DND-41 (cell line): ENCODE measurements around the gene TSPYL1.
"Not testable (repeated sequence)": the region's sequence is repeated elsewhere in the genome, so short reads cannot be mapped to it uniquely, and the experiment has no call there.

Experiments
- ATAC-seq: fragments of 200-7000 bp; cut with Tn5 transposase; 3 replicates; pipeline ENCODE4 v1.9.1; 2021; ENCODE audit warnings: low read depth; ENCODE audit not compliant: insufficient read depth
- DNase-seq: peaks from one replicate; pipeline ENCODE4 v3.0.0-alpha.2; 2020
- H2AFZ ChIP-seq: 2 replicates; pipeline ENCODE4 v1.6.0; 2012; ENCODE audit warnings: low read depth, low read length
- H3K27ac ChIP-seq: 2 replicates; pipeline ENCODE4 v1.5.1; 2012; ENCODE audit warnings: low read length, inconsistent platforms
- H3K27me3 ChIP-seq: fragments of 200-600 bp; sonication (generic); 2 replicates; pipeline ENCODE4 v1.6.0; 2012; ENCODE audit warnings: low read length, mild to moderate bottlenecking, inconsistent platforms; ENCODE audit not compliant: insufficient read depth, poor library complexity
- H3K36me3 ChIP-seq: 2 replicates; pipeline ENCODE4 v1.5.1; 2012; ENCODE audit warnings: low read length, inconsistent platforms; ENCODE audit not compliant: insufficient read depth
- H3K4me1 ChIP-seq: 2 replicates; pipeline ENCODE4 v1.5.1; 2012; ENCODE audit warnings: mild to moderate bottlenecking, low read length; ENCODE audit not compliant: insufficient read depth
- H3K4me2 ChIP-seq: 2 replicates; pipeline ENCODE4 v1.6.0; 2012; ENCODE audit warnings: mild to moderate bottlenecking, moderate library complexity, low read length, inconsistent platforms; ENCODE audit not compliant: insufficient read depth
- H3K4me3 ChIP-seq, 2 experiments: fragments of 200-600 bp in 1 of 2; shearing (Covaris generic) in 1 of 2; 2 replicates each; pipeline ENCODE4 v1.5.1; 2012 to 2016; ENCODE audit warnings: inconsistent platforms in 2 of 2, low read length in 2 of 2, mild to moderate bottlenecking in 2 of 2, low read depth in 1 of 2, moderate library complexity in 1 of 2
- H3K79me2 ChIP-seq: 2 replicates; pipeline ENCODE4 v1.6.0; 2012; ENCODE audit warnings: low read length, inconsistent platforms; ENCODE audit not compliant: insufficient read depth
- H3K9ac ChIP-seq: 2 replicates; pipeline ENCODE4 v1.6.0; 2012; ENCODE audit warnings: low read depth, mild to moderate bottlenecking, inconsistent platforms, low read length, moderate library complexity
- H3K9me3 ChIP-seq: 2 replicates; pipeline ENCODE4 v1.5.1; 2012; ENCODE audit warnings: low read length, moderate library complexity, mild to moderate bottlenecking, inconsistent platforms; ENCODE audit not compliant: insufficient read depth, severe bottlenecking
- H4K20me1 ChIP-seq: 2 replicates; pipeline ENCODE4 v1.6.0; 2012; ENCODE audit warnings: low read length; ENCODE audit not compliant: insufficient read depth
- EZH2 ChIP-seq: IDR thresholded peaks from 3 replicates; pipeline ENCODE4 v1.6.1; 2012; ENCODE audit warnings: borderline replicate concordance, low read depth, mild to moderate bottlenecking, moderate library complexity, low read length, inconsistent platforms; ENCODE audit not compliant: severe bottlenecking
- TF ChIP-seq, protein P1 (sequence below): IDR thresholded peaks from 2 replicates; pipeline ENCODE4 v1.5.1; 2012; ENCODE audit warnings: borderline replicate concordance, low read length, moderate library complexity, mild to moderate bottlenecking; ENCODE audit not compliant: poor library complexity, severe bottlenecking; ENCODE audit errors: extremely low read depth

TSPYL1 gene

DNA sequence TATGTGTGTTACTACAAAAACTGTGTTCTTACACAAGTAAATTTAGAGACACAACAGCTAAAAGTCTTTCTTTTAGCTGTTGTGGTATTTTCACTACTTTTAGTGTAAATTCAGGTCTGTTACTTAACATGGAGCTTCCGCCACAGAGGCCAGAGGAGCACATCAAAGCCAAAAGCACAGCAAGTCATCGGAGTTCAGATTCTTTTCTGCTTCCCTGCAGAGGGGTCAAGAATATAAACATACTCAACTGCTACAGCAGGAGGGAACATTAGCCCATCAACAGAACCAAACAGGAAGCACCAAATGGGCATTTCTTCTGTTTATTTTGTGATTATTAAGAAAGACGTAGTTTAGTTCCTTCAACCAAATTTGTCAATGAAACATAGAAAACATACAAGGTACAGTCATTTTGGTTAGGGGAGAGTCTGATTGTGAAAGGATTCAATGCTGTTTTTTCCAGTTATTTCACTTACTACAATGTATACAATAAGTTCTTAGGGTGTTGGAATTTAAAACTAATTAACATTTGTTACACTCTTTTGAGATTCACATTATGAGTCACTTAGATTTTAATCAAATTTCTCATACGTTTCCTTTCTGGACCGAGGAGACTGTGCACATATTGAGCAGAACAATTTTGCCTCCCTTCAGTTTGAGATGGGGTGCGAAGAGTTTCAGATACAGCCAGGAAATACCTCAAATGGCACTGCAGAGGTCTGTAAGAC lies 48.2 kb upstream of the TSPYL1 start:
- Histone ChIP-seq H3K27me3 (no peaks in the 10 kb centered on the region), H2AFZ (no peak overlapping the region), H3K9ac (no peak overlapping the region), H3K36me3 (no peaks in the 10 kb centered on the region), H3K4me1 (no peaks in the 10 kb centered on the region), H3K4me3 (no peak overlapping the region), H3K27ac (no peak overlapping the region), H4K20me1 (no peaks in the 10 kb centered on the region), H3K4me2 (no peak overlapping the region), H3K79me2 (no peaks in the 10 kb centered on the region), H3K9me3 (no peaks in the 10 kb centered on the region)
- TF ChIP-seq EZH2: no peak
- TF ChIP-seq, protein P1, sequence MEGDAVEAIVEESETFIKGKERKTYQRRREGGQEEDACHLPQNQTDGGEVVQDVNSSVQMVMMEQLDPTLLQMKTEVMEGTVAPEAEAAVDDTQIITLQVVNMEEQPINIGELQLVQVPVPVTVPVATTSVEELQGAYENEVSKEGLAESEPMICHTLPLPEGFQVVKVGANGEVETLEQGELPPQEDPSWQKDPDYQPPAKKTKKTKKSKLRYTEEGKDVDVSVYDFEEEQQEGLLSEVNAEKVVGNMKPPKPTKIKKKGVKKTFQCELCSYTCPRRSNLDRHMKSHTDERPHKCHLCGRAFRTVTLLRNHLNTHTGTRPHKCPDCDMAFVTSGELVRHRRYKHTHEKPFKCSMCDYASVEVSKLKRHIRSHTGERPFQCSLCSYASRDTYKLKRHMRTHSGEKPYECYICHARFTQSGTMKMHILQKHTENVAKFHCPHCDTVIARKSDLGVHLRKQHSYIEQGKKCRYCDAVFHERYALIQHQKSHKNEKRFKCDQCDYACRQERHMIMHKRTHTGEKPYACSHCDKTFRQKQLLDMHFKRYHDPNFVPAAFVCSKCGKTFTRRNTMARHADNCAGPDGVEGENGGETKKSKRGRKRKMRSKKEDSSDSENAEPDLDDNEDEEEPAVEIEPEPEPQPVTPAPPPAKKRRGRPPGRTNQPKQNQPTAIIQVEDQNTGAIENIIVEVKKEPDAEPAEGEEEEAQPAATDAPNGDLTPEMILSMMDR: no peak
- no peak for ATAC-seq
- DNase-seq: no peak

DNA sequence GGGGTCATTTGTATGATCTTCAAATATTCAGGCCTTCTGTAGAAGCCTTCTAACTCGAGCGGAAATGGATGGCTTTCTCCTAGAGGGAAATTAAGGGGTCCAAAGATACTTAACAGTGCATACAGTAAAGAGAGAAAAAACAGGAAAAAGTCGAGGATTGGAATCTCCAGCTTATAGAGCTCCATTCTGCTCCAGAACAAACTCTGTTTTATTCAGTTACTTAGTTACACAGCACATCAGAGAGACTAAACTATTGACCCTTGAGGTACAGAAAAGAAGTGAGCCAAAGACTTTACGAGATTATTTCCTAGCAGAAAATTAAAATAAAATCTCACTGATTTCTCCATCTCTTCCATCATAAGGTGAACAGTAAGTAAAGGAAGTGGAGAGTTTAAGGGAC lies 47.3 kb upstream of the TSPYL1 start:
- no peaks in the 10 kb centered on the region for H3K79me2 ChIP-seq
- H2AFZ ChIP-seq: no peak overlapping the region
- H3K36me3 ChIP-seq: no peaks in the 10 kb centered on the region
- no peaks in the 10 kb centered on the region for H4K20me1 ChIP-seq
- H3K4me3 ChIP-seq: no peak overlapping the region
- H3K9me3 ChIP-seq: no peaks in the 10 kb centered on the region
- no peaks in the 10 kb centered on the region for H3K27me3 ChIP-seq
- no peak overlapping the region for H3K4me2 ChIP-seq
- no peak for DNase-seq
- ATAC-seq: no peak
- no peak overlapping the region for H3K9ac ChIP-seq
- no peak for TF ChIP-seq EZH2
- TF ChIP-seq, protein P1: no peak
- H3K4me1 ChIP-seq: no peaks in the 10 kb centered on the region
- no peak overlapping the region for H3K27ac ChIP-seq

DNA sequence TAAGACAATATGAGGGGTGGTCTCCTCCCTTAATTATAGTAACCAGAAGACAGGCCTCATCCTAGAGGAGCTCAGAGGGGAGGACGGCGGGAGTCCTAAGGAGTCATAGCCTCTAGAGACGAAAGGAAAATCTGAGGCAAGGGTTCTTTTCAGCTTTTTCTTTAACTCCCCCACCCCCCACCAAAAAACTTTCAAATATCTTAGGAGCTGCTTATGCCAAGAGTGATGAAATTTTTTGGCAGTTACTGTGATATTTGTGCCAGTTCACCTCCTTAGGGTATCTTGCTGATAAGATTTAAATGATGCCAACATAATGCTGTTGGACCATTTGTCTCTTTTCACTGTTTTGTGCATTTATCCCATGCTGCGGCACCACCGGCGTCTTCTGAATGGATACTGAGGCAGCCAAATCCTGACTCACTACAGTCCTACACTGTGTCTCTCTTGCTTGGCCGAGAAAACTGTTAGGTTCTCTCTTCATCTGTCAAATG lies 46.5 kb upstream of the TSPYL1 start:
- H3K27ac ChIP-seq: no peak overlapping the region
- H3K4me2 ChIP-seq: no peak overlapping the region
- no peaks in the 10 kb centered on the region for H3K36me3 ChIP-seq
- DNase-seq: no peak
- ATAC-seq: no peak
- H3K79me2 ChIP-seq: no peaks in the 10 kb centered on the region
- no peaks in the 10 kb centered on the region for H3K4me1 ChIP-seq
- no peak overlapping the region for H2AFZ ChIP-seq
- H3K9me3 ChIP-seq: no peaks in the 10 kb centered on the region
- H3K9ac ChIP-seq: no peak overlapping the region
- no peak for TF ChIP-seq EZH2
- TF ChIP-seq, protein P1: no peak
- no peak overlapping the region for H3K4me3 ChIP-seq
- H3K27me3 ChIP-seq: no peaks in the 10 kb centered on the region
- no peaks in the 10 kb centered on the region for H4K20me1 ChIP-seq

DNA sequence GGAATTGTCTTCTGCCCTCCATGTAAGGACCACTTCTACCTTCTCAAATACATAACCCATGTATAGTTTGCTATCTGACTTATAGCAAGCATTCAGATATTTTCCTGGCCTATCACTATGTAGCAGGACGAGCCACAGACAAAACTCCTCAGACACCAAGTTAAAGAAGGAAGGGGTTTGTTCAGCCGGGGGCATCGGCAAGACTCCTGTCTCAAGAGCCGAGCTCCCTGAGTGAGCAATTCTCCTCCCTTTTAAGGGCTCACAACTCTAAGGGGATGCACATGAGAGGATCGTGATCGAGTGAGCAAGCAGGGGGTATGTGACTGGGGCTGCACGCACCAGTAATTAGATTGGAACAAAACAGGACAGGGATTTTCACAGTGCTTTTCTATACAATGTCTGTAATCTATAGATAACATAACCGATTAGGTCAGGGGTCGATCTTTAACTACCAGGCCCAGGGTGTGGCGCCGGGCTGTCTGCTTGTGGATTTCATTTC lies 46.0 kb upstream of the TSPYL1 start:
- H2AFZ ChIP-seq: not testable (repeated sequence)

More for the DNA sequence above, 46.0 kb upstream of the TSPYL1 start:
- not testable (repeated sequence) for H3K9me3 ChIP-seq, H4K20me1 ChIP-seq, H3K4me2 ChIP-seq, H3K4me1 ChIP-seq, H3K27me3 ChIP-seq, H3K36me3 ChIP-seq, H3K27ac ChIP-seq, H3K9ac ChIP-seq, DNase-seq, H3K4me3 ChIP-seq, ATAC-seq, H3K79me2 ChIP-seq
